ENCODE measurements around the gene SCNN1B.
"Not testable (repeated sequence)": the region's sequence is repeated elsewhere in the genome, so short reads cannot be mapped to it uniquely, and the experiment has no call there.

The SCNN1B gene

DNA sequence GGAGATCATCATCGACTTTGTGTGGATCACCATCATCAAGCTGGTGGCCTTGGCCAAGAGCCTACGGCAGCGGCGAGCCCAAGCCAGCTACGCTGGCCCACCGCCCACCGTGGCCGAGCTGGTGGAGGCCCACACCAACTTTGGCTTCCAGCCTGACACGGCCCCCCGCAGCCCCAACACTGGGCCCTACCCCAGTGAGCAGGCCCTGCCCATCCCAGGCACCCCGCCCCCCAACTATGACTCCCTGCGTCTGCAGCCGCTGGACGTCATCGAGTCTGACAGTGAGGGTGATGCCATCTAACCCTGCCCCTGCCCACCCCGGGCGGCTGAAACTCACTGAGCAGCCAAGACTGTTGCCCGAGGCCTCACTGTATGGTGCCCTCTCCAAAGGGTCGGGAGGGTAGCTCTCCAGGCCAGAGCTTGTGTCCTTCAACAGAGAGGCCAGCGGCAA lies 78.4 kb downstream of the SCNN1B start:
- no peak for DNase-seq (ENCODE audit: low spot score)
- TF ChIP-seq, protein P1, sequence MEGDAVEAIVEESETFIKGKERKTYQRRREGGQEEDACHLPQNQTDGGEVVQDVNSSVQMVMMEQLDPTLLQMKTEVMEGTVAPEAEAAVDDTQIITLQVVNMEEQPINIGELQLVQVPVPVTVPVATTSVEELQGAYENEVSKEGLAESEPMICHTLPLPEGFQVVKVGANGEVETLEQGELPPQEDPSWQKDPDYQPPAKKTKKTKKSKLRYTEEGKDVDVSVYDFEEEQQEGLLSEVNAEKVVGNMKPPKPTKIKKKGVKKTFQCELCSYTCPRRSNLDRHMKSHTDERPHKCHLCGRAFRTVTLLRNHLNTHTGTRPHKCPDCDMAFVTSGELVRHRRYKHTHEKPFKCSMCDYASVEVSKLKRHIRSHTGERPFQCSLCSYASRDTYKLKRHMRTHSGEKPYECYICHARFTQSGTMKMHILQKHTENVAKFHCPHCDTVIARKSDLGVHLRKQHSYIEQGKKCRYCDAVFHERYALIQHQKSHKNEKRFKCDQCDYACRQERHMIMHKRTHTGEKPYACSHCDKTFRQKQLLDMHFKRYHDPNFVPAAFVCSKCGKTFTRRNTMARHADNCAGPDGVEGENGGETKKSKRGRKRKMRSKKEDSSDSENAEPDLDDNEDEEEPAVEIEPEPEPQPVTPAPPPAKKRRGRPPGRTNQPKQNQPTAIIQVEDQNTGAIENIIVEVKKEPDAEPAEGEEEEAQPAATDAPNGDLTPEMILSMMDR (IDR thresholded peaks at IDR 0.05; ENCODE audit: extremely low read depth, insufficient read depth, missing control alignments) = no peak
- in situ Hi-C loops (cut with MboI; ENCODE audit: low pct_unique_long_range_greater_than_20kb, low sequenced_read_pairs, unreplicated experiment) = no loop called here

DNA sequence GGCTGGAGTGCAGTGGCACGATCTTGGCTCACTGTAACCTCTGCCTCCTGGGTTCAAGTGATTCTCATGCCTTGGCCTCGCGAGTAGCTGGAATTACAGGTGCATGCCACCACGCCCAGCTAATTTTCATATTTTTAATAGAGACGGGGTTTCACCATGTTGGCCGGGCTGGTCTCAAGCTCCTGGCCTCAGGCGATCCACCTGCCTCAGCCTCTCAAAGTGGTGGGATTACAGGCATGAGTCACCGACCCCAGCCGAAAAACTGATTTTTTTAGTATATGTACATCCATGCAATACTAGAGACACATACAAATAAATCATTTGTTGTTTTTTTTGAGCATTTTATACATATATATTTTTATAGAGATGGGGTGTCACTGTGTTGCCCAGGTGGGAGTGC lies 79.6 kb downstream of the SCNN1B start:
- in situ Hi-C loops (cut with MboI; ENCODE audit: low pct_unique_long_range_greater_than_20kb, low sequenced_read_pairs, unreplicated experiment); DNase-seq (ENCODE audit: low spot score): not testable (repeated sequence)

DNA sequence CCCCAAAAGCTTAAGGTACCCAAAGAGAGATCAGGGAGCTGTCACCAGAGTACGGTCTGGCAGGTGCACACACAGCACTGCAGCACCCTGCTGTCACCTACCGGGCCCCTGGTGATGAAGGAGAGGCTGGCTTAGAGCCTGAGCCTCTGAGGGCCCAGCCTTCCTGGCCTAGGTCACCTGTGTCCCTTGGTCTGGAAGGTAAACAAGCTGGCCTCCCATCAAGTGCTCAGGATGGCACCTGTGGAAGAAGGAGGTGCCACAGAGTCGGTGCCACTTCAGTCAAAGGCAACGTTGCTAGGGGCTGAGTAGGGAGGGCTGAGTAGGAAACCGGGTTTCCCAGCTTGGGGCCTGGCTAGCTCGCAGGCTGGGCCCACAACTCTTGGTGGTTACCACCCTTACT lies 80.2 kb downstream of the SCNN1B start:
- DNase-seq (ENCODE audit: low spot score) = no peak
- in situ Hi-C loops (cut with MboI; ENCODE audit: low pct_unique_long_range_greater_than_20kb, low sequenced_read_pairs, unreplicated experiment) = no loop called here
- TF ChIP-seq, protein P1 (IDR thresholded peaks at IDR 0.05; ENCODE audit: extremely low read depth, insufficient read depth, missing control alignments) = no peak

DNA sequence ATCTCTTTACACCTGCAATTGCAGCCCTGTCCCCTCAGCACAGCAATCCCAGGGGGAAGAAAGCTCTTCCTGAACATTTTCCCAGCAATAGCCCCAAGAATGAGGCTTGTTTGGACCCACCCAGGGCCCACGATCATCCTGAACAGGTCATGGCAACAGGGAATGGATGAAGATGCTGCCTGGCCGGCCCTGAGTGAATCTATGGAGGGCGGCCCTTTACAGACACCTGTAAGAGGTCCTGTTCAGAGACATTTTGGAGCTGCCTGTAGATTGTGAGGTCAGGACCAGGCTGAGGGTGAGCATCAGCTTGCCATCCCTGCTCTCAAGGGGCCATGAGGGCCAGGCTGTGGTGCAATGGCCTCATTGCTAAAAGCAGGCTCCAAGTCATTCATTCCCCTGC lies 81.8 kb downstream of the SCNN1B start:
- TF ChIP-seq, protein P1 (IDR thresholded peaks at IDR 0.05; ENCODE audit: extremely low read depth, insufficient read depth, missing control alignments) = no peak
- in situ Hi-C loops (cut with MboI; ENCODE audit: low pct_unique_long_range_greater_than_20kb, low sequenced_read_pairs, unreplicated experiment) = no loop called here

DNA sequence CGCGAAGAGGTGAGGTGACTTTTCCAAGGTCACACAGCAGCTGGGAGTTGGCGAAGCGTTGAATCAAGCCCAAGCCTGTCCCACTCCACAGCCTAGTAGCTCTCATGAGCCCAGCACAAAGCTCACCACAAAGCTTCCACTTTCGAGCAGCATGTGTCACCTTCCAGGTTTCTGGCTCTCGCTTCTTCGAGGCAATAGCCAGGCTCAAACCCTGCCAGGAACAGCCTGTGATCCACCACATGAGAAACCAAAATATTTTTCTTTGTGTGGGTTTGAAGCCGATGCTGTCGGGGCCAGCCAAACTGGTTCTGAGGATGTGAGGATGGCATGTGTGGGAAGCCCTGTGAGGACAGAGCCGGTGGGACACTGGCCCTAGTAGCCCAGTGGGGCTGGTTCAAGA lies 82.8 kb downstream of the SCNN1B start:
- in situ Hi-C loops (cut with MboI; ENCODE audit: low pct_unique_long_range_greater_than_20kb, low sequenced_read_pairs, unreplicated experiment) = no loop called here
- TF ChIP-seq, protein P1 (IDR thresholded peaks at IDR 0.05; ENCODE audit: extremely low read depth, insufficient read depth, missing control alignments) = no peak

More for the DNA sequence above, 81.8 kb downstream of the SCNN1B start:
- DNase-seq (ENCODE audit: low spot score) = no peak

DNA sequence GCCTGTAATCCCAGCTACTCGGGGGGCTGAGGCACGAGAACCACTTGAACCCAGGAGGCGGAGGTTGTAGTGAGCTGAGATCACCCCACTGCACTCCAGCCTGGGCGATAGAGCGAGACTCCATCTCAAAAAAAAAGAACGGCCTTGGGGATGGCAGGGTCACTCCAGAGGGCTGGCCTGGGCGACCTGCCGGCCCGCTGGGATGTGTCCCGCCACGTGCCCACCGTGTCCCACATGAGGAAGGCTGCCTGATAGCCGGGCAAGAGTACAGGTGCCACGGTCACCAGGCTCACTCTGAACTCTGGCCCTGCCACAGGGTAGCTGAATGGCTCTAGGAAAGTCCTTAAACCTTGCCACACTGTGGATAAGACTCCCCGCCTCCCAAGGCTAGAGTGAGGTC lies 83.3 kb downstream of the SCNN1B start:
- TF ChIP-seq, protein P1 (IDR thresholded peaks at IDR 0.05; ENCODE audit: extremely low read depth, insufficient read depth, missing control alignments) = no peak
- in situ Hi-C loops (cut with MboI; ENCODE audit: low pct_unique_long_range_greater_than_20kb, low sequenced_read_pairs, unreplicated experiment) = no loop called here
- DNase-seq (ENCODE audit: low spot score) = no peak

More for the DNA sequence above, 82.8 kb downstream of the SCNN1B start:
- DNase-seq (ENCODE audit: low spot score) = no peak

DNA sequence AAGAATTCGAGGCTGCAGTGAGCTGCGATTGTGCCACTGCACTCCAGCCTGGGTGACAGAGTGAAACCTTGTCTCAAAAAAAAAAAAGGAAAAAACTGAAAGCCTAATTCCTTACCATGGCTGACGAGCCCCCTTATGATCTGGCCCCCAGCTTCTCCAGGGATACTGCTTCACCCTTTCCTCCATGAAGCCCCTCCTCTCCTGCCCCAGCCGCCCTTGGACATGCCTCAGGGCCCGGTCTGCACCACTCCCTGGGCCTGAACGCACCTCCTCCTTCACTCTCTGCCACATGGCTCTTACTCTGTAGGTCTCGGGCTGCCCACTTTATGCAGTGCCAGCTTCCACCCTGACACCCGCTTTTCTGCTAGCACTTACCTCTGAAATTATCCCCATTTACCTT lies 85.6 kb downstream of the SCNN1B start:
- TF ChIP-seq, protein P1 (IDR thresholded peaks at IDR 0.05; ENCODE audit: extremely low read depth, insufficient read depth, missing control alignments) = no peak
- no peak for DNase-seq (ENCODE audit: low spot score)
- in situ Hi-C loops (cut with MboI; ENCODE audit: low pct_unique_long_range_greater_than_20kb, low sequenced_read_pairs, unreplicated experiment) = no loop called here
